Liver (tissue), 9 donors: Measurements from ENCODE around the gene HAAO. TPM values are rescaled to one million over a fixed set of nuclear protein-coding genes. Genes with fewer than 3 reads are reported as not detected.

Experiments
- DNase-seq: peaks from one replicate; pipeline ENCODE4 v3.0.0-alpha.2; 2017; ENCODE audit warnings: low spot score
- H3K27ac ChIP-seq, 2 donors: one replicate each; pipeline ENCODE4 v1.7.0; 2013; ENCODE audit warnings: inconsistent platforms in 2 of 2, low read length in 2 of 2, control low read depth in 1 of 2, low read depth in 1 of 2, mild to moderate bottlenecking in 1 of 2
- H3K27me3 ChIP-seq, 4 donors: one replicate each; pipeline versions ENCODE4 v1.6.1 to v1.7.0; 2013; ENCODE audit warnings: low read length in 3 of 4, inconsistent platforms in 1 of 4, mild to moderate bottlenecking in 1 of 4, moderate library complexity in 1 of 4; ENCODE audit not compliant: control insufficient read depth in 4 of 4, insufficient read depth in 4 of 4
- H3K36me3 ChIP-seq, 4 donors: one replicate each; pipeline versions ENCODE4 v1.6.1 to v1.7.0; 2013; ENCODE audit warnings: low read length in 3 of 4, mild to moderate bottlenecking in 3 of 4, low read depth in 1 of 4, moderate library complexity in 1 of 4; ENCODE audit not compliant: control insufficient read depth in 4 of 4, insufficient read depth in 3 of 4
- H3K4me1 ChIP-seq, 4 donors: one replicate each; pipeline versions ENCODE4 v1.6.1 to v1.7.0; 2013; ENCODE audit warnings: low read length in 3 of 4, mild to moderate bottlenecking in 3 of 4, moderate library complexity in 1 of 4; ENCODE audit not compliant: control insufficient read depth in 4 of 4, insufficient read depth in 4 of 4
- H3K4me3 ChIP-seq, 3 donors: one replicate each; pipeline versions ENCODE4 v1.6.1 to v1.7.0; 2013; ENCODE audit warnings: low read length in 3 of 3, control low read depth in 1 of 3, low read depth in 1 of 3, mild to moderate bottlenecking in 1 of 3
- H3K9ac ChIP-seq, 2 donors: one replicate each; pipeline ENCODE4 v1.7.0; 2013; ENCODE audit warnings: low read length in 2 of 2, mild to moderate bottlenecking in 2 of 2, moderate library complexity in 2 of 2, control low read depth in 1 of 2, low read depth in 1 of 2
- H3K9me3 ChIP-seq, 4 donors: one replicate each; pipeline versions ENCODE4 v1.6.1 to v1.7.0; 2013; ENCODE audit warnings: low read length in 3 of 4; ENCODE audit not compliant: control insufficient read depth in 4 of 4
- ATF3 ChIP-seq: IDR thresholded peaks from 2 replicates; pipeline ENCODE4 v1.6.1; 2016; ENCODE audit warnings: antibody characterized with exemption
- CTCF ChIP-seq: fragments of 150-350 bp; IDR thresholded peaks from 2 replicates; pipeline ENCODE4 v1.5.1; 2017; ENCODE audit warnings: improper control_type of control experiment, low read depth, low read length; ENCODE audit not compliant: missing input control
- EGR1 ChIP-seq, 2 donors: IDR thresholded peaks; 2 replicates each; pipeline ENCODE4 v1.6.1; 2016 to 2018; ENCODE audit warnings: antibody characterized with exemption in 2 of 2, low read depth in 2 of 2
- FOXA1 ChIP-seq: IDR thresholded peaks from 2 replicates; pipeline ENCODE4 v1.6.1; 2016; ENCODE audit warnings: antibody characterized with exemption
- FOXA2 ChIP-seq: IDR thresholded peaks from 2 replicates; pipeline ENCODE4 v1.6.1; 2016; ENCODE audit warnings: antibody characterized with exemption
- GABPA ChIP-seq, 2 donors: IDR thresholded peaks in 1 of 2; conservative IDR thresholded peaks in 1 of 2; 2 replicates each; pipeline ENCODE4 v1.6.1; 2016; ENCODE audit warnings: antibody characterized with exemption in 2 of 2, mild to moderate bottlenecking in 1 of 2, moderate library complexity in 1 of 2
- HNF4A ChIP-seq, 2 donors: conservative IDR thresholded peaks; 2 replicates each; pipeline ENCODE4 v1.6.1; 2016; ENCODE audit warnings: antibody characterized with exemption in 2 of 2, mild to moderate bottlenecking in 2 of 2
- HNF4G ChIP-seq: IDR thresholded peaks from 2 replicates; pipeline ENCODE4 v1.6.1; 2016; ENCODE audit warnings: antibody characterized with exemption
- JUND ChIP-seq, 2 donors: IDR thresholded peaks; 2 replicates each; pipeline ENCODE4 v1.6.1; 2016; ENCODE audit warnings: antibody characterized with exemption in 2 of 2
- MAX ChIP-seq: IDR thresholded peaks from 2 replicates; pipeline ENCODE4 v1.6.1; 2016; ENCODE audit warnings: antibody characterized with exemption
- NR2F2 ChIP-seq: IDR thresholded peaks from 2 replicates; pipeline ENCODE4 v1.6.1; 2016; ENCODE audit warnings: antibody characterized with exemption
- REST ChIP-seq: IDR thresholded peaks from 2 replicates; pipeline ENCODE4 v1.6.1; 2016; ENCODE audit warnings: antibody characterized with exemption, mild to moderate bottlenecking
- RXRA ChIP-seq, 2 donors: IDR thresholded peaks; 2 replicates each; pipeline ENCODE4 v1.6.1; 2017 to 2018; ENCODE audit warnings: antibody characterized with exemption in 2 of 2, mild to moderate bottlenecking in 1 of 2
- SP1 ChIP-seq: IDR thresholded peaks from 2 replicates; pipeline ENCODE4 v1.6.1; 2018; ENCODE audit warnings: antibody characterized with exemption, mild to moderate bottlenecking
- TAF1 ChIP-seq: conservative IDR thresholded peaks from 2 replicates; pipeline ENCODE4 v1.6.1; 2016; ENCODE audit warnings: antibody characterized with exemption, mild to moderate bottlenecking
- YY1 ChIP-seq: IDR thresholded peaks from 2 replicates; pipeline ENCODE4 v1.6.1; 2016; ENCODE audit warnings: antibody characterized with exemption, mild to moderate bottlenecking
- ZBTB33 ChIP-seq: IDR thresholded peaks from 2 replicates; pipeline ENCODE4 v1.6.1; 2016; ENCODE audit warnings: antibody characterized with exemption
- WGBS: extraction: QIAGEN DNeasy Blood & Tissue Kit; methylation state at CpG from one replicate; pipeline ENCODE4 v1.1.7; 2013; 5-methylcytosine and 5-hydroxymethylcytosine counted together
- polyA plus RNA-seq, 2 donors: library from polyadenylated mRNA; stranded (reverse) in 1 of 2; unstranded in 1 of 2; fragments of 200-250 nt in 1 of 2; fragments of >200 nt in 1 of 2; fragmentation: Nextera tagmentation in 1 of 2; extraction: Ambion mirVana in 1 of 2; gene quantifications; one replicate each; pipeline versions ENCODE4 v1.2.1 to v1.2.3, GENCODE V29; 2013 to 2015
- total RNA-seq, 2 donors: library from RNA; depleted of rRNA; stranded (reverse); fragments of >200 nt; gene quantifications; one replicate each; pipeline ENCODE4 v1.2.3, GENCODE V29; 2014
- donor health status: healthy.
- donor health status: healthy.
- donor health status: healthy.
- donor health status: healthy.
- donor health status: healthy.

Gene HAAO
- total and polyA plus RNA-seq, 4 donors, result 17.4 to 140 (median 130) TPM

- Histone ChIP-seq H3K9ac (peak overlapping the region; percentile 72 to 90), H3K9me3 (no peaks in the 10 kb centered on the region), H3K4me1 (peaks cover 5 to 29% (median 18%) of the 10 kb centered on the region in 4 donors), H3K36me3 (peaks cover 0 to 5% (median 0%) of the 10 kb centered on the region in 4 donors), H3K27me3 (no peaks in the 10 kb centered on the region), H3K4me3 (peak overlapping the region in 2 of 3 donors; percentile 63 to 83), H3K27ac (peak overlapping the region in 1 of 2 donors; percentile 97)
- DNase-seq, result no peak
- TF ChIP-seq ZBTB33 (no peak), NR2F2 (no peak), MAX (no peak), REST (no peak), YY1 (no peak), JUND (IDR thresholded peaks at IDR 0.05) (no peak), RXRA (IDR thresholded peaks at IDR 0.05) (no peak), SP1 (no peak), HNF4G (no peak), CTCF (no peak), TAF1 (no peak), HNF4A (conservative IDR thresholded peaks at IDR 0.05) (no peak), GABPA (IDR thresholded peaks at IDR 0.05 in 1 of 2, conservative IDR thresholded peaks at IDR 0.05 in 1 of 2) (no peak)
- 38% methylated on average over 6 of the region's 6 CpGs for WGBS
Observed at GRCh38 chr2:42795275-42795674, 2.9 kb upstream of the HAAO start.

GRCh38 chr2:42794271-42795046 is 2.1 kb upstream of the HAAO start:
- Histone ChIP-seq H3K4me1 (peaks cover 9 to 38% (median 26%) of the 10 kb centered on the region in 4 donors), H3K9ac (peak overlapping the region; percentile 72 to 90)
- no peak for TF ChIP-seq GABPA (IDR thresholded peaks at IDR 0.05 in 1 of 2, conservative IDR thresholded peaks at IDR 0.05 in 1 of 2)
- TF ChIP-seq FOXA2, result no peak
- no peak for TF ChIP-seq ATF3
- TF ChIP-seq MAX, result no peak
- no peak for TF ChIP-seq JUND (IDR thresholded peaks at IDR 0.05)
- TF ChIP-seq EGR1 (IDR thresholded peaks at IDR 0.05; ENCODE audit: low read depth in 2 of 2), result no peak
- TF ChIP-seq CTCF, result peak; percentile 47
- no peak for TF ChIP-seq NR2F2
- peak; percentile 16 for TF ChIP-seq ZBTB33
- peak; percentile 39 for TF ChIP-seq SP1
- TF ChIP-seq HNF4G, result peak; percentile 22
- peak; percentile 29 to 57 for TF ChIP-seq RXRA (IDR thresholded peaks at IDR 0.05)
- TF ChIP-seq HNF4A (conservative IDR thresholded peaks at IDR 0.05), result peak; percentile 42 to 60
- peak; percentile 78 for TF ChIP-seq TAF1
- TF ChIP-seq FOXA1, result no peak

More at GRCh38 chr2:42794271-42795046, 2.1 kb upstream of the HAAO start:
- Histone ChIP-seq H3K36me3 (peaks cover 0 to 5% (median 0%) of the 10 kb centered on the region in 4 donors), H3K9me3 (no peaks in the 10 kb centered on the region), H3K4me3 (peak overlapping the region; percentile 63 to 90 (median 83)), H3K27ac (peak overlapping the region; percentile 95 to 97), H3K27me3 (no peaks in the 10 kb centered on the region)
- WGBS, result 28% methylated on average over 8 of the region's 8 CpGs
- no peak for DNase-seq
